CD4-positive, CD25-positive, alpha-beta regulatory T cell (primary cell): Measurements from ENCODE around the gene TNFAIP8L1. TPM values are rescaled to one million over a fixed set of nuclear protein-coding genes. Genes with fewer than 3 reads are reported as not detected.

ENCODE experiments used
- ATAC-seq, 2 donors: fragments of 150-1000 bp; cut with Tn5 transposase; one replicate each; pipeline ENCODE4 v1.10.0; 2021; ENCODE audit warnings: low read depth in 2 of 2, moderate number of reproducible peaks in 2 of 2, moderate library complexity in 1 of 2
- DNase-seq, 3 donors: peaks; one replicate each; pipeline versions ENCODE4 v3.0.0 to v3.0.0-alpha.2; 2012 to 2022; ENCODE audit warnings: mixed read lengths in 1 of 3
- H3K27ac ChIP-seq: one replicate; pipeline ENCODE4 v1.7.0; 2013; ENCODE audit warnings: mild to moderate bottlenecking, low read length; ENCODE audit not compliant: insufficient read depth, poor library complexity, severe bottlenecking
- H3K27me3 ChIP-seq: one replicate; pipeline ENCODE4 v1.7.0; 2013; ENCODE audit warnings: low read length; ENCODE audit not compliant: control insufficient read depth, insufficient read depth
- H3K36me3 ChIP-seq: one replicate; pipeline ENCODE4 v1.7.0; 2013; ENCODE audit warnings: mild to moderate bottlenecking, low read length, moderate library complexity; ENCODE audit not compliant: control insufficient read depth, insufficient read depth
- H3K4me1 ChIP-seq: 2 replicates; pipeline ENCODE4 v1.7.0; 2013; ENCODE audit warnings: mild to moderate bottlenecking, low read length; ENCODE audit not compliant: insufficient read depth, control insufficient read depth, poor library complexity, severe bottlenecking
- H3K4me3 ChIP-seq: one replicate; pipeline ENCODE4 v1.7.0; 2013; ENCODE audit warnings: low read depth, mild to moderate bottlenecking, low read length, moderate library complexity
- H3K9me3 ChIP-seq, 2 experiments: 1 replicate in 1 of 2; 2 replicates in 1 of 2; pipeline ENCODE4 v1.7.0; 2013; ENCODE audit warnings: low read length in 2 of 2, mild to moderate bottlenecking in 1 of 2, moderate library complexity in 1 of 2; ENCODE audit not compliant: control insufficient read depth in 2 of 2
- H3K27ac Mint-ChIP-seq, 3 donors: one replicate each; pipeline ENCODE4 v1.8.0; 2020 to 2022; ENCODE audit warnings: mild to moderate bottlenecking in 3 of 3, mixed read lengths in 3 of 3, moderate library complexity in 2 of 3
- H3K27me3 Mint-ChIP-seq: one replicate; pipeline ENCODE4 v1.8.0; 2022; ENCODE audit warnings: mild to moderate bottlenecking, mixed read lengths
- H3K36me3 Mint-ChIP-seq: one replicate; pipeline ENCODE4 v1.8.0; 2020; ENCODE audit warnings: mixed read lengths
- H3K4me1 Mint-ChIP-seq, 4 donors: one replicate each; pipeline ENCODE4 v1.8.0; 2020 to 2022; ENCODE audit warnings: mixed read lengths in 4 of 4, mild to moderate bottlenecking in 1 of 4
- H3K4me3 Mint-ChIP-seq, 4 donors: one replicate each; pipeline ENCODE4 v1.8.0; 2020 to 2022; ENCODE audit warnings: mild to moderate bottlenecking in 4 of 4, mixed read lengths in 4 of 4, moderate library complexity in 3 of 4
- H3K9me3 Mint-ChIP-seq, 7 donors: one replicate each; pipeline ENCODE4 v1.8.0; 2020 to 2022; ENCODE audit warnings: mixed read lengths in 7 of 7, mild to moderate bottlenecking in 3 of 7, moderate library complexity in 2 of 7
- polyA plus RNA-seq, 4 donors: library from polyadenylated mRNA; unstranded; fragments of 300-500 nt; fragmentation: Illumina TruSeq; gene quantifications; one replicate each; pipeline ENCODE4 v1.2.3, GENCODE V29; 2021
- total RNA-seq: library from RNA; stranded (reverse); gene quantifications from one replicate; pipeline ENCODE4 v1.2.3, GENCODE V29; 2022

The TNFAIP8L1 gene
- total and polyA plus RNA-seq, 5 donors from 2014 or later, result 6.5 to 15.9 (median 7.6) TPM

DNA sequence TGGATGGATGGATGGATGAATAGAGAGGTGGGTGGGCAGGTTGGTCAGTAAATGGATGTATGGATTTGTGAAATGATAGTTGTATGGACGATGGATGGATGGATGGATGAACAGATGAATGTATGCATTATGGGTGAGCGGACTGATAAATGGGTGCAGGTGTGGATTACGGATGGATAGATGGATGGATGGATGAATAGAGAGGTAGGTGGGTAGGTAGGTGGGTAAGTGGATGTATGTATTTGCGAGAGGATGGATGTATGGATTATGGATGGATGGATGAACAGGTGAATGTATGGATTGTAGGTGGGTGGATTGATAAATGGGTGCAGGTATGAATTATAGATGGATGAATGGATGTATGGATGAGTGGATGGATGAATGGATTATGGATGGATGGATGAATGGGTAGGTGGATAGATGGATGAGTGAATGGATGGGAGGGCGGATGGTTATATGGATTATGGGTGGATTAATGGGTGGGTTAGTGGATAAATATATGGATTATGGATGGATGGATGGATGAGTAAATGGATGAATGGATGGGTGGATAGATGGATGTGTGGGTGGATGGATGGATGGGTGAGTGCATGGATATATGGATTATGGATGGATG lies 37.0 kb upstream of the TNFAIP8L1 start:
- H3K27me3 ChIP-seq, result peaks cover 9% of the 10 kb centered on the region
- ATAC-seq, result no peak

DNA sequence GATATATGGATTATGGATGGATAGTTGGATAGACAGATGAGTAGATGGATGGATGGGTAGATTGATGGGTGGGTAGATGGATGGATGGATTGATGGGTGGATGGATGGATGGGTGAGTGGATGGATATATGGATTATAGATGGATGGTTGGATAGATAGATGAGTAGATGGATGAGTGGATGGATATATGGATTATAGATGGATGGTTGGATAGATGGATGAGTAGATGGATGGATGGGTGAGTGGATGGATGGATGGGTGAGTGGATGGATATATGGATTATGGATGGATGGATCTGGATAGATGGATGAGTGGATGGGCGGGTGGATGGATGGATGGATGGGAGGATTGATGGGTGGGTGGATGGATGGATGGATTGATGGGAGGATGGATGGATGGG lies 36.4 kb upstream of the TNFAIP8L1 start:
- Histone ChIP-seq H3K4me1 (peaks cover 9% of the 10 kb centered on the region), H3K9me3 (no peaks in the 10 kb centered on the region), H3K36me3 (no peaks in the 10 kb centered on the region), H3K27me3 (peaks cover 9% of the 10 kb centered on the region), H3K4me3 (no peak overlapping the region), H3K27ac (no peak overlapping the region)
- Mint-ChIP-seq H3K9me3 (peaks cover 0 to 2% (median 0%) of the 10 kb centered on the region in 7 donors), H3K4me3 (no peak overlapping the region), H3K36me3 (no peaks in the 10 kb centered on the region), H3K27ac (no peak overlapping the region), H3K27me3 (peaks cover 40% of the 10 kb centered on the region), H3K4me1 (peaks cover 0 to 10% (median 0%) of the 10 kb centered on the region in 4 donors)
- DNase-seq (no peak), ATAC-seq (no peak)

More for the DNA sequence above, 37.0 kb upstream of the TNFAIP8L1 start:
- Histone ChIP-seq H3K36me3 (no peaks in the 10 kb centered on the region), H3K27ac (no peak overlapping the region), H3K4me1 (peaks cover 15% of the 10 kb centered on the region), H3K4me3 (no peak overlapping the region), H3K9me3 (no peaks in the 10 kb centered on the region)
- Mint-ChIP-seq H3K36me3 (no peaks in the 10 kb centered on the region), H3K27ac (no peak overlapping the region), H3K4me3 (no peak overlapping the region), H3K27me3 (peaks cover 39% of the 10 kb centered on the region), H3K4me1 (peaks cover 0 to 13% (median under 1%) of the 10 kb centered on the region in 4 donors), H3K9me3 (peaks cover 0 to under 1% (median 0%) of the 10 kb centered on the region in 7 donors)
- no peak for DNase-seq

DNA sequence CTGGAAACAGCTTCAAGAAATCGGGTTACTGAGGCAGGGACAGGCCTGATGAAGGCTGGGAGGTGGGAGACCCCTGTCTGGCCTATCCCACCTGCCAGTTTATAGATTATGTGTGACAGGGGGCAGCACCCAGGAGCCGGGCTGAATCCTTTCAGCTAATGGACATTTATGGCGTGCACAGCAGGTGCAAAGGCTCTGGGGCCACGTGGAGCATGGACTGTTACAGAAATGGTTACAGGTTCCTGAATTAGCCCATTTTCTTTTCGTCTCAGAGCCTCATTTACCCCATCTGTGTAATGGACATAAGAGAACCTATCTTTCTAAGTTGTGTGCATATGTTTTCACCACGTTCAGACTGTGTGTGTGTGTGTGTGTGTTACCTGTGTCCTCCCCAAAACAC lies 34.4 kb upstream of the TNFAIP8L1 start:
- DNase-seq (no peak), ATAC-seq (no peak)
- H3K9me3 Mint-ChIP-seq, result peaks cover 0 to 2% (median 0%) of the 10 kb centered on the region in 7 donors
- H3K36me3 Mint-ChIP-seq, result no peaks in the 10 kb centered on the region
- no peak overlapping the region for H3K27ac ChIP-seq
- peaks cover 7% of the 10 kb centered on the region for H3K27me3 ChIP-seq
- H3K9me3 ChIP-seq, result no peaks in the 10 kb centered on the region
- H3K4me3 Mint-ChIP-seq, result no peak overlapping the region
- H3K27ac Mint-ChIP-seq, result no peak overlapping the region
- peaks cover 35% of the 10 kb centered on the region for H3K27me3 Mint-ChIP-seq
- no peaks in the 10 kb centered on the region for H3K36me3 ChIP-seq
- no peaks in the 10 kb centered on the region for H3K4me1 Mint-ChIP-seq
- H3K4me3 ChIP-seq, result no peak overlapping the region
- H3K4me1 ChIP-seq, result no peaks in the 10 kb centered on the region

DNA sequence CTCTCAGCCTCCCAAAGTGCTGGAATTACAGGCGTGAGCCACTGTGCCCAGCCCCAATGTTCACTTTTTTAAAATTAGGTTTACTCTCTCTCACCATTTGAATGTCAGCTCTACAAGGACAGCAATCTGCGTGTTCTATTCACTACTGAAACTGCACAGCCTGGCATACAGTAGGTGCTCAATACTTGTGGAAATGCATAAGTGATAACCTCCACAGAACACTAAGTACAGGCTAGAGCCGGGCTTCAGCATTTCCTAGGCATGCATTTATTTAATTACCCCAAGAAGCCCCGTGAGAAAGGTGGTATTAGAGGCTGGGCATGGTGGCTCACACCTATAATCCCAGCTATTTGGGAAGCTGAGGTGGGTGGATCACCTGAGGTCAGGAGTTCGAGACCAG lies 33.1 kb upstream of the TNFAIP8L1 start:
- DNase-seq (no peak), ATAC-seq (no peak)
- no peak overlapping the region for H3K27ac Mint-ChIP-seq
- Histone ChIP-seq H3K4me1 (no peaks in the 10 kb centered on the region), H3K4me3 (no peak overlapping the region), H3K9me3 (no peaks in the 10 kb centered on the region), H3K27ac (no peak overlapping the region), H3K36me3 (no peaks in the 10 kb centered on the region), H3K27me3 (peaks cover 7% of the 10 kb centered on the region)
- H3K36me3 Mint-ChIP-seq, result no peaks in the 10 kb centered on the region
- H3K4me1 Mint-ChIP-seq, result no peaks in the 10 kb centered on the region
- H3K27me3 Mint-ChIP-seq, result peaks cover 32% of the 10 kb centered on the region
- peaks cover 0 to 2% (median 0%) of the 10 kb centered on the region in 7 donors for H3K9me3 Mint-ChIP-seq
- no peak overlapping the region for H3K4me3 Mint-ChIP-seq

DNA sequence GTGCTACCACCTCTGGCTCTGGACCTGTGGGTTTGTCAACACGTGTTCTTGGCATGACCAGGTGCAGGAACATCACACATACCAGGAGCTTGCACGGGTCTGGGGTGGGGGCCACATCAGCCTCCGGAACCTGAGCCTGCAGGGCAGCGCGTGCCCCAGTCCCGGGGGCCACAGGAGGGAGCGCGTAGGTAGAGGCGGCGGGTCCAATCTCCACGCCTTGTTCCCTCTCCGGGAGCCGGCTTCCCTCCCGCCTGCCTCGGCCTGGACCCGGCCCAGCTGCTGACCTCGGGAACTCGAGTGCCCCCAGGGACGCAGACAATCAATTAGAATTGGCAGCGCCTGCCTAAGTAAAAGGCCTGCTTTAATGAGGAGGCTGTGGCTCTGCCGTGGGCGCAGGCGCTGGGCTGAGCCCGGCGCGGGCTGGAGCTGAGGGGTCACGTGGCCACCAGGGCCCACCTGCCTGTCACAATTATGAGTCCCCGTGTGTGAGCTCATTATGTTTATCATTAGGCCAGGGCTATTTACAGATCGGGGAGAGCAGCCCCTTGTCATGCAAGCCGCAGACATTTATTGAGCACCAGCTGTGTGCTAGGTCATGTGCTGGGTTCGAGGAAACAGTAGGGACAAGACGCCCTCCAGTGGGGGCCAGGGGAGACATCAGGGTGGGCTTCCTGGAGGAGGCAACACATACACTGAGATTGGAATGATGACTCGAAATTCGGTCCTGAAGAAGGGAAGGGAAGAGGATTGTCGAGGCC lies 32.2 kb upstream of the TNFAIP8L1 start:
- H3K9me3 ChIP-seq, result no peaks in the 10 kb centered on the region
- no peak overlapping the region for H3K27ac ChIP-seq
- no peak for ATAC-seq
- Mint-ChIP-seq H3K27me3 (peaks cover 32% of the 10 kb centered on the region), H3K27ac (no peak overlapping the region), H3K4me3 (peak overlapping the region in 1 of 4 donors; percentile 32), H3K9me3 (peaks cover 0 to 2% (median 0%) of the 10 kb centered on the region in 7 donors), H3K4me1 (no peaks in the 10 kb centered on the region), H3K36me3 (no peaks in the 10 kb centered on the region)
- DNase-seq, result no peak
- H3K27me3 ChIP-seq, result peaks cover 5% of the 10 kb centered on the region
- no peak overlapping the region for H3K4me3 ChIP-seq
- H3K36me3 ChIP-seq, result no peaks in the 10 kb centered on the region
- H3K4me1 ChIP-seq, result no peaks in the 10 kb centered on the region

DNA sequence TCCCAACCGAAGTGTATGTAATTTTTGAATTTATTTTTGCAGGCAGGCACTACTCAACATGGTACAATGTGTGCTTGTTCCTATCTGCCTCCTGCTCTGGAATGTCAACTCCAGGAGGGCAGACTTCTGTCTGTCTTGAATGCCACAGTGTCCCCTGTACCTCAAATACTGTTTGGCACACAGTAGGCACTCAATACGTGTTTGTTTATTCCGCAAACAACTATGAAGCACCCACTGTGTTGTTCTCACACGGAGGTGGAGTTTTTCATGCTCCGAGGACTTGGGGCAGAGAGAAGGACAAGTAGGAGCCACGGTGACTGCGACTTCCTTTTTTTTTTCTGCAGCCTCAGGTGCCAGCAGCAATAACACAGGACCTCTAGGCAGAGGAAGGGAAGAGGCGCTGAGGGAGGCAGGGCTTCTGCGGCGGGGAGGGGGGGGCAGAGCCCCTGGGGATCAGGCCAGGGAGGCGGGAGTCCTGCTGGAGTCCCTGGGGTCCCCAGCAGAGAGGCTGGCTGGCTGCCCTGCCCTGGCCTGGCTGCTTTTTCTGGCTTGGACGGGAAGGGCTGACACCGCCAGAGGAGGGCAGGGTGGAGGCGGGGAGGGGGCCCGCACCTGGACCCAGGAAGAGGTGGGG lies 29.3 kb upstream of the TNFAIP8L1 start:
- Mint-ChIP-seq H3K9me3 (peaks cover 0 to 3% (median 0%) of the 10 kb centered on the region in 7 donors), H3K36me3 (no peaks in the 10 kb centered on the region), H3K27me3 (peaks cover 27% of the 10 kb centered on the region)

DNA sequence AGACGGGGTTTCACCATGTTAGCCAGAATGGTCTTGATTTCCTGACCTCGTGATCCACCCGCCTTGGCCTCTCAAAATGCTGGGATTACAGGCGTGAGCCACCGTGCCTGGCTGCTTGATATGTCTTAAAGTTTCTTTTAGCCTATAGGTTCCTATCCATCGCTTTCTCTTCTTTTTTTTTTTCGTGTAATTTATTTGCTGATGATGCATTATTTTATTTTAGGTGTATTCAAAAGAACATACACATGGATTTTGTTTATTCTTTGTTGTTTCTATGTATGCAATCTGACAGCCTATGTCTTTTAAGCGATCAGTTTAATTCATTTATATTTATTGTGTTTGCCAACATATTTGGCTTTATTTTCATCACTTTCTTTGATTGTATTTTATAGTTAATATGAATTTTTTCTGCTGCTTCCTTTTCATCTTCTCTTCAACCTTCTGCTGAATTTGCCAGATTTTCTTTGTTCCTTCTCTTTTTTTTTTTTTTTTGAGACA lies 26.0 kb upstream of the TNFAIP8L1 start:
- Mint-ChIP-seq H3K4me3 (no peak overlapping the region), H3K27ac (no peak overlapping the region), H3K36me3 (no peaks in the 10 kb centered on the region), H3K27me3 (peaks cover 18% of the 10 kb centered on the region), H3K4me1 (no peaks in the 10 kb centered on the region), H3K9me3 (peaks cover 0 to 1% (median 0%) of the 10 kb centered on the region in 7 donors)
- H3K4me1 ChIP-seq, result no peaks in the 10 kb centered on the region
- no peaks in the 10 kb centered on the region for H3K9me3 ChIP-seq
- H3K4me3 ChIP-seq, result no peak overlapping the region
- no peaks in the 10 kb centered on the region for H3K36me3 ChIP-seq
- no peak for DNase-seq
- H3K27me3 ChIP-seq, result no peaks in the 10 kb centered on the region
- H3K27ac ChIP-seq, result no peak overlapping the region
- ATAC-seq, result no peak

More for the DNA sequence above, 29.3 kb upstream of the TNFAIP8L1 start:
- no peak for ATAC-seq
- Histone ChIP-seq H3K27ac (no peak overlapping the region), H3K36me3 (no peaks in the 10 kb centered on the region), H3K4me1 (no peaks in the 10 kb centered on the region), H3K4me3 (no peak overlapping the region), H3K27me3 (no peaks in the 10 kb centered on the region), H3K9me3 (no peaks in the 10 kb centered on the region)
- H3K4me3 Mint-ChIP-seq, result no peak overlapping the region
- no peak for DNase-seq
- H3K27ac Mint-ChIP-seq, result no peak overlapping the region
- H3K4me1 Mint-ChIP-seq, result no peaks in the 10 kb centered on the region
